Stimulated activated CD8-positive, alpha-beta memory T cell treated with anti-CD3 and anti-CD28 coated beads, Interleukin-7, amount 100 ng/mL, for 4 hours (primary cell): ENCODE data around the gene DOCK3.
"Not testable (repeated sequence)": the region's sequence is repeated elsewhere in the genome, so short reads cannot be mapped to it uniquely, and the experiment has no call there.

ENCODE experiments used
- DNase-seq, 2 donors: peaks; one replicate each; pipeline ENCODE4 v3.0.0-alpha.2; 2020; ENCODE audit warnings: low read depth in 2 of 2

Gene DOCK3

GRCh38 chr3:50651920-50652529 lies 22.7 kb upstream of the DOCK3 start:
- DNase-seq: no peak

- peak; percentile 23 to 33 for DNase-seq
Measured at GRCh38 chr3:50652709-50653108, 22.0 kb upstream of the DOCK3 start.

GRCh38 chr3:50653937-50654595 lies 20.7 kb upstream of the DOCK3 start:
- DNase-seq: no peak

- peak; percentile 5 to 7 for DNase-seq
Measured at GRCh38 chr3:50655009-50655830, 19.5 kb upstream of the DOCK3 start.

- DNase-seq: no peak
Measured at GRCh38 chr3:50656417-50657195, 18.1 kb upstream of the DOCK3 start.

- no peak for DNase-seq
Measured at GRCh38 chr3:50657407-50657806, 17.3 kb upstream of the DOCK3 start.

- no peak for DNase-seq
Measured at GRCh38 chr3:50657816-50658215, 16.9 kb upstream of the DOCK3 start.

GRCh38 chr3:50658416-50658815 lies 16.3 kb upstream of the DOCK3 start:
- DNase-seq: no peak

GRCh38 chr3:50658831-50659230 lies 15.9 kb upstream of the DOCK3 start:
- no peak for DNase-seq

- DNase-seq: no peak
Measured at GRCh38 chr3:50660386-50660785, 14.3 kb upstream of the DOCK3 start.

- DNase-seq: no peak
Measured at GRCh38 chr3:50661321-50661837, 13.3 kb upstream of the DOCK3 start.

GRCh38 chr3:50662408-50662807 lies 12.3 kb upstream of the DOCK3 start:
- no peak for DNase-seq

- no peak for DNase-seq
Measured at GRCh38 chr3:50665081-50665840, 9.5 kb upstream of the DOCK3 start.

- DNase-seq: not testable (repeated sequence)
Measured at GRCh38 chr3:50665841-50666115, 8.9 kb upstream of the DOCK3 start.

GRCh38 chr3:50666837-50667236 lies 7.9 kb upstream of the DOCK3 start:
- DNase-seq: no peak

GRCh38 chr3:50671331-50671730 lies 3.4 kb upstream of the DOCK3 start:
- DNase-seq: no peak

GRCh38 chr3:50672656-50673055 lies 2.1 kb upstream of the DOCK3 start:
- no peak for DNase-seq

- no peak for DNase-seq
Measured at GRCh38 chr3:50673931-50674330, 796 bp upstream of the DOCK3 start.

- peak; percentile 22 to 54 for DNase-seq
Measured at GRCh38 chr3:50675179-50676030, 678 bp downstream of the DOCK3 start.

- no peak for DNase-seq
Measured at GRCh38 chr3:50676031-50676705, 1.4 kb downstream of the DOCK3 start.
